Endodermal cell (in vitro differentiated cells): ENCODE measurements around the gene ITIH1. TPM values are rescaled to one million over a fixed set of nuclear protein-coding genes. Genes with fewer than 3 reads are reported as not detected.

ENCODE experiments used
- DNase-seq: peaks from one replicate; pipeline ENCODE4 v3.0.0-alpha.2; 2017
- H3K27ac ChIP-seq: 2 replicates; pipeline ENCODE4 v1.5.1; 2013; ENCODE audit warnings: mild to moderate bottlenecking, low read depth, low read length, moderate library complexity
- H3K27me3 ChIP-seq: 2 replicates; pipeline ENCODE4 v1.6.1; 2013; ENCODE audit warnings: mild to moderate bottlenecking, low read length, moderate library complexity; ENCODE audit not compliant: insufficient read depth, control insufficient read depth, poor library complexity, severe bottlenecking
- H3K36me3 ChIP-seq: 2 replicates; pipeline ENCODE4 v1.7.0; 2013; ENCODE audit warnings: mild to moderate bottlenecking, low read length, moderate library complexity; ENCODE audit not compliant: control insufficient read depth, insufficient read depth
- H3K4me1 ChIP-seq: one replicate; pipeline ENCODE4 v1.7.0; 2013; ENCODE audit warnings: low read length; ENCODE audit not compliant: control insufficient read depth, insufficient read depth
- H3K4me3 ChIP-seq: 2 replicates; pipeline ENCODE4 v1.5.1; 2013; ENCODE audit warnings: mild to moderate bottlenecking, low read length, moderate library complexity
- H3K9ac ChIP-seq: 2 replicates; pipeline ENCODE4 v1.6.1; 2013; ENCODE audit warnings: mild to moderate bottlenecking, low read length, moderate library complexity; ENCODE audit not compliant: poor library complexity, severe bottlenecking; ENCODE audit errors: extremely low read depth
- H3K9me3 ChIP-seq: 2 replicates; pipeline ENCODE4 v1.6.1; 2013; ENCODE audit warnings: mild to moderate bottlenecking, low read length, moderate library complexity; ENCODE audit not compliant: control insufficient read depth
- H3K27ac Mint-ChIP-seq: 2 replicates; pipeline ENCODE4 v1.8.0; 2020; ENCODE audit warnings: mixed read lengths
- H3K27me3 Mint-ChIP-seq: 2 replicates; pipeline ENCODE4 v1.8.0; 2021; ENCODE audit warnings: mild to moderate bottlenecking, mixed read lengths; ENCODE audit not compliant: insufficient read depth
- H3K36me3 Mint-ChIP-seq: 2 replicates; pipeline ENCODE4 v1.8.0; 2020; ENCODE audit warnings: low read depth, mixed read lengths
- H3K4me1 Mint-ChIP-seq: 2 replicates; pipeline ENCODE4 v1.8.0; 2020; ENCODE audit warnings: mixed read lengths
- H3K4me3 Mint-ChIP-seq: 2 replicates; pipeline ENCODE4 v1.8.0; 2020; ENCODE audit warnings: mild to moderate bottlenecking, moderate library complexity, mixed read lengths
- H3K9me3 Mint-ChIP-seq: 2 replicates; pipeline ENCODE4 v1.8.0; 2020; ENCODE audit warnings: mild to moderate bottlenecking, mixed read lengths
- CTCF ChIP-seq: fragments of 200-600 bp; sonication (generic); conservative IDR thresholded peaks from 2 replicates; pipeline ENCODE4 v1.5.0; 2021; ENCODE audit warnings: antibody characterized with exemption, mild to moderate bottlenecking
- WGBS, 2 experiments: methylation state at CpG; one replicate each; pipeline versions ENCODE4 v1.1.5 to v1.1.7; 2013; ENCODE audit warnings: missing lambda C conversion rate in 2 of 2, mixed read lengths in 1 of 2; ENCODE audit not compliant: insufficient coverage in 1 of 2, insufficient read length in 1 of 2; 5-methylcytosine and 5-hydroxymethylcytosine counted together
- total RNA-seq, 2 donors: library from RNA; stranded (reverse); fragmentation: NEBNext Ultra II Directional in 1 of 2; extraction: Animal tissue kit (Norgen Biotek cat#: 25700) in 1 of 2; gene quantifications; 2 replicates in 1 of 2; 3 replicates in 1 of 2; pipeline ENCODE4 v1.2.1, GENCODE V29; 2021

The ITIH1 gene
- total RNA-seq, 2 donors from 2014 or later = not detected

DNA sequence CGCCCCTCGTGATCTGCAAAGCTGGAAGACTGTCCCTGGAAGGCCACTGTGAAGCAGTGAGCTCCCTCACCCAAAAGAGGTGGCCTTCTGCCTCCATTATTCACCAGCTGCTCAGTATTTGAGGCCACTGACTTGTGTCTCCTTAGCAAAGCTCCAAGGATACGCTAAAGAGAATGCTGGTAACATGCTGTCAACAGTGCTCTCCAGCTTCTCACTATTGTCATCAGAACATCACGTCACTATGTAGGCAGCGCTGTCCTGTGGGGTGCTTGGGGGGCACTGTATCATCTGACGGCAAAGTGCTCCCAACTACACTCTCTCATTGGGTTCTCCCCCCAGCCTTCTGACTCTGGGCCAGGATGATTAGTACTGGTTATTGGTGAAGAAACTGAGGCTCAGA lies 38.8 kb downstream of the ITIH1 start:
- no peak overlapping the region for H3K4me3 ChIP-seq
- H3K9me3 ChIP-seq = no peaks in the 10 kb centered on the region
- Mint-ChIP-seq H3K4me3 (no peak overlapping the region), H3K9me3 (no peaks in the 10 kb centered on the region), H3K4me1 (peaks cover 1% of the 10 kb centered on the region), H3K27me3 (peaks cover 2% of the 10 kb centered on the region), H3K27ac (no peak overlapping the region), H3K36me3 (no peaks in the 10 kb centered on the region)
- H3K4me1 ChIP-seq = peaks cover 3% of the 10 kb centered on the region
- no peak for TF ChIP-seq CTCF
- WGBS, 2 experiments = 93 to 100% methylated on average over 3 to 6 of the region's 6 CpGs
- H3K27me3 ChIP-seq = no peaks in the 10 kb centered on the region
- no peak for DNase-seq
- H3K27ac ChIP-seq = no peak overlapping the region
- no peak overlapping the region for H3K9ac ChIP-seq
- H3K36me3 ChIP-seq = no peaks in the 10 kb centered on the region

GRCh38 chr3:52816654-52817053 lies 39.3 kb downstream of the ITIH1 start:
- Histone ChIP-seq H3K36me3 (no peaks in the 10 kb centered on the region), H3K27me3 (no peaks in the 10 kb centered on the region), H3K27ac (no peak overlapping the region), H3K9ac (no peak overlapping the region), H3K4me1 (peaks cover 3% of the 10 kb centered on the region), H3K4me3 (no peak overlapping the region), H3K9me3 (no peaks in the 10 kb centered on the region)
- H3K27me3 Mint-ChIP-seq = peaks cover 2% of the 10 kb centered on the region
- H3K27ac Mint-ChIP-seq = no peak overlapping the region
- TF ChIP-seq CTCF = no peak
- no peaks in the 10 kb centered on the region for H3K36me3 Mint-ChIP-seq
- H3K4me3 Mint-ChIP-seq = no peak overlapping the region
- no peak for DNase-seq
- WGBS, 2 experiments = 88 to 98% methylated on average over 7 to 10 of the region's 10 CpGs
- peaks cover 1% of the 10 kb centered on the region for H3K4me1 Mint-ChIP-seq
- no peaks in the 10 kb centered on the region for H3K9me3 Mint-ChIP-seq

- Histone ChIP-seq H3K27ac (no peak overlapping the region), H3K9me3 (no peaks in the 10 kb centered on the region), H3K27me3 (no peaks in the 10 kb centered on the region), H3K36me3 (no peaks in the 10 kb centered on the region), H3K4me1 (peaks cover 3% of the 10 kb centered on the region), H3K9ac (no peak overlapping the region), H3K4me3 (no peak overlapping the region)
- 93 to 97% methylated on average over 10 of the region's 10 CpGs for WGBS, 2 experiments
- Mint-ChIP-seq H3K27me3 (no peaks in the 10 kb centered on the region), H3K9me3 (no peaks in the 10 kb centered on the region), H3K27ac (no peak overlapping the region), H3K4me3 (no peak overlapping the region), H3K36me3 (no peaks in the 10 kb centered on the region), H3K4me1 (peaks cover 1% of the 10 kb centered on the region)
- no peak for TF ChIP-seq CTCF
- DNase-seq = no peak
These were observed 39.8 kb downstream of the ITIH1 start for GRCh38 chr3:52817221-52817620.
